ENCODE data around the gene ZNF740. TPM values are rescaled to one million over a fixed set of nuclear protein-coding genes. Genes with fewer than 3 reads are reported as not detected.

ZNF740 gene
- total and polyA plus RNA-seq, 2 of the 8 experiments (the other 6 are each of a cell fraction or from before 2014, with no cell fraction given) = 8.2 to 40.0 TPM

- no peak for TF ChIP-seq NANOG (IDR thresholded peaks at IDR 0.05; ENCODE audit: insufficient read depth, low read depth, low read length, poor library complexity, severe bottlenecking)
- TF ChIP-seq, protein P1, sequence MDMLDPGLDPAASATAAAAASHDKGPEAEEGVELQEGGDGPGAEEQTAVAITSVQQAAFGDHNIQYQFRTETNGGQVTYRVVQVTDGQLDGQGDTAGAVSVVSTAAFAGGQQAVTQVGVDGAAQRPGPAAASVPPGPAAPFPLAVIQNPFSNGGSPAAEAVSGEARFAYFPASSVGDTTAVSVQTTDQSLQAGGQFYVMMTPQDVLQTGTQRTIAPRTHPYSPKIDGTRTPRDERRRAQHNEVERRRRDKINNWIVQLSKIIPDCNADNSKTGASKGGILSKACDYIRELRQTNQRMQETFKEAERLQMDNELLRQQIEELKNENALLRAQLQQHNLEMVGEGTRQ (IDR thresholded peaks at IDR 0.05; ENCODE audit: low read length) = no peak
- TF ChIP-seq CHD7 (IDR thresholded peaks at IDR 0.05; ENCODE audit: insufficient replicate concordance, low read length) = no peak
- TF ChIP-seq POLR2A (IDR thresholded peaks at IDR 0.05; ENCODE audit: control extremely low read depth in 1 of 2, low read depth in 2 of 2, low read length in 2 of 2) = peak in 1 of 2 experiments; percentile 52; a peak in 1 of 3 replicates
- TF ChIP-seq BACH1 (IDR thresholded peaks at IDR 0.05; ENCODE audit: low read length) = no peak
- TF ChIP-seq CEBPB (IDR thresholded peaks at IDR 0.05; ENCODE audit: low read depth, low read length) = no peak
- TF ChIP-seq, protein P2, sequence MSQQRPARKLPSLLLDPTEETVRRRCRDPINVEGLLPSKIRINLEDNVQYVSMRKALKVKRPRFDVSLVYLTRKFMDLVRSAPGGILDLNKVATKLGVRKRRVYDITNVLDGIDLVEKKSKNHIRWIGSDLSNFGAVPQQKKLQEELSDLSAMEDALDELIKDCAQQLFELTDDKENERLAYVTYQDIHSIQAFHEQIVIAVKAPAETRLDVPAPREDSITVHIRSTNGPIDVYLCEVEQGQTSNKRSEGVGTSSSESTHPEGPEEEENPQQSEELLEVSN (IDR thresholded peaks at IDR 0.05) = peak; percentile 68
- no peak; the same call in 1 of the 2 replicates for TF ChIP-seq CHD2 (IDR thresholded peaks at IDR 0.05; ENCODE audit: low read length)
- peak; percentile 14; the same call in 1 of the 2 replicates for TF ChIP-seq TAF1 (IDR thresholded peaks at IDR 0.05; ENCODE audit: low read depth, low read length)
Measured at GRCh38 chr12:53180220-53180930, at the start of gene ZNF740, which contains the start of gene CSAD (continued).
